Cerebellar nuclear complex (tissue), 1 donor: ENCODE data around the gene KMT2C.

ENCODE experiments used
- DNase-seq, 2 experiments: peaks; one replicate each; lab custom pipeline; 2025; lab: John Stamatoyannopoulos, UW

Gene KMT2C

GRCh38 chr7:152200395-152200794 is 235.4 kb downstream of the KMT2C start:
- DNase-seq = no peak

GRCh38 chr7:152196391-152196790 is 239.4 kb downstream of the KMT2C start:
- DNase-seq = no peak

GRCh38 chr7:152193880-152194279 is 241.9 kb downstream of the KMT2C start:
- no peak for DNase-seq

GRCh38 chr7:152189061-152189460 is 246.7 kb downstream of the KMT2C start:
- DNase-seq = no peak

GRCh38 chr7:152185558-152185957 is 250.2 kb downstream of the KMT2C start:
- DNase-seq = no peak

- no peak for DNase-seq
These were observed 255.2 kb downstream of the KMT2C start for GRCh38 chr7:152180587-152180986.

- no peak for DNase-seq
These were observed 255.8 kb downstream of the KMT2C start for GRCh38 chr7:152180048-152180447.

- no peak for DNase-seq
These were observed 257.3 kb downstream of the KMT2C start for GRCh38 chr7:152178405-152179058.

- no peak for DNase-seq
These were observed 258.0 kb downstream of the KMT2C start for GRCh38 chr7:152177681-152178404.

GRCh38 chr7:152176797-152177196 is 259.0 kb downstream of the KMT2C start:
- DNase-seq = no peak

- DNase-seq = no peak
These were observed 262.3 kb downstream of the KMT2C start for GRCh38 chr7:152173372-152174070.

GRCh38 chr7:152162287-152162686 is 273.5 kb downstream of the KMT2C start:
- DNase-seq = no peak

- DNase-seq = no peak
These were observed 274.6 kb downstream of the KMT2C start for GRCh38 chr7:152161171-152161570.

GRCh38 chr7:152158801-152159587 is 276.8 kb downstream of the KMT2C start:
- no peak for DNase-seq

- no peak for DNase-seq
These were observed 283.5 kb downstream of the KMT2C start for GRCh38 chr7:152152267-152152666.

- DNase-seq = no peak
These were observed 286.4 kb downstream of the KMT2C start for GRCh38 chr7:152149363-152149762.

- DNase-seq = no peak
These were observed 287.1 kb downstream of the KMT2C start for GRCh38 chr7:152148706-152149105.

- peak in 1 of 2 experiments; percentile 11 for DNase-seq
These were observed 289.8 kb downstream of the KMT2C start for GRCh38 chr7:152145853-152146466.

GRCh38 chr7:152144557-152145245 is 291.1 kb downstream of the KMT2C start:
- DNase-seq = no peak

GRCh38 chr7:152142976-152143595 is 292.7 kb downstream of the KMT2C start:
- DNase-seq = no peak

- no peak for DNase-seq
These were observed 295.2 kb downstream of the KMT2C start for GRCh38 chr7:152140560-152140959.
